ENCODE measurements around the gene STMND1.

DNA sequence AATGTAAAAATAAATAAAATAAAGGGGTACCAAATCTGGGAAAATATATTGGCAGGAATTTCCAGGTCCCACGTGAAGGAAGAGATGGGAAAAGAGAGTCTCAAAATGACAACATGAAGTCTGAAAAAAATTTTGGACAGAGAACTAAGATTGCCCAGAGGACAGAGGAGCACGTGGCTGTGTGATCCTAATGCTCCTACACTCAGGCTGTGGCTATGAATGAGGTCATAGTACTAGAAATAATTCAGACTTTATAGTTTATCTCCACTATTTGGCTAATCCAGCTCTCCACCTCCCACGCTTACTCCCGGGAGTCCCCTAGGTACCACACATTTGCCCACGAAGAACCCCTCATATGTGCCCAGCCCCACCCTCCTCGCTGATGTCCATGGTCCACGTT, 42.8 kb upstream of the STMND1 start:
- TF ChIP-seq, protein P1, sequence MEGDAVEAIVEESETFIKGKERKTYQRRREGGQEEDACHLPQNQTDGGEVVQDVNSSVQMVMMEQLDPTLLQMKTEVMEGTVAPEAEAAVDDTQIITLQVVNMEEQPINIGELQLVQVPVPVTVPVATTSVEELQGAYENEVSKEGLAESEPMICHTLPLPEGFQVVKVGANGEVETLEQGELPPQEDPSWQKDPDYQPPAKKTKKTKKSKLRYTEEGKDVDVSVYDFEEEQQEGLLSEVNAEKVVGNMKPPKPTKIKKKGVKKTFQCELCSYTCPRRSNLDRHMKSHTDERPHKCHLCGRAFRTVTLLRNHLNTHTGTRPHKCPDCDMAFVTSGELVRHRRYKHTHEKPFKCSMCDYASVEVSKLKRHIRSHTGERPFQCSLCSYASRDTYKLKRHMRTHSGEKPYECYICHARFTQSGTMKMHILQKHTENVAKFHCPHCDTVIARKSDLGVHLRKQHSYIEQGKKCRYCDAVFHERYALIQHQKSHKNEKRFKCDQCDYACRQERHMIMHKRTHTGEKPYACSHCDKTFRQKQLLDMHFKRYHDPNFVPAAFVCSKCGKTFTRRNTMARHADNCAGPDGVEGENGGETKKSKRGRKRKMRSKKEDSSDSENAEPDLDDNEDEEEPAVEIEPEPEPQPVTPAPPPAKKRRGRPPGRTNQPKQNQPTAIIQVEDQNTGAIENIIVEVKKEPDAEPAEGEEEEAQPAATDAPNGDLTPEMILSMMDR (IDR thresholded peaks at IDR 0.05 in 8 of 11, conservative IDR thresholded peaks at IDR 0.05 in 3 of 11) = no peak
- TF ChIP-seq POLR2A (IDR thresholded peaks at IDR 0.05) = no peak
- TF ChIP-seq POLR2AphosphoS5 (IDR thresholded peaks at IDR 0.05) = no peak
